GM12878 (cell line): Measurements from ENCODE around the gene SORBS1. TPM values are rescaled to one million over a fixed set of nuclear protein-coding genes. Genes with fewer than 3 reads are reported as not detected.

Source experiments
- ATAC-seq: fragments of 200-7000 bp; cut with Tn5 transposase; 3 replicates; pipeline ENCODE4 v1.9.1; 2020; ENCODE audit warnings: mild to moderate bottlenecking, moderate library complexity
- BruUV-seq: library from RNA; stranded (reverse); fragments of 400-500 nt; replicated peaks from 2 replicates; lab custom pipeline; 2021; lab: Mats Ljungman, UMichigan
- CTCF ChIA-PET: fragments of 300-600 bp; sonication (Branson Sonifier 250); formaldehyde crosslinking; extraction: SDS; loops from one replicate; lab custom pipeline; 2021; ENCODE audit warnings: inconsistent platforms; lab: Yijun Ruan, JAX
- POLR2A ChIA-PET: fragments of 350-600 bp; formaldehyde crosslinking; extraction: SDS; loops from one replicate; lab custom pipeline; 2021; ENCODE audit warnings: inconsistent platforms; lab: Charles Lee
- RAD21 ChIA-PET: fragments of 300-600 bp; sonication (Branson Sonifier 250); formaldehyde crosslinking; loops from one replicate; lab custom pipeline; 2023; ENCODE audit warnings: antibody characterized with exemption; ENCODE audit not compliant: unreplicated experiment; lab: Charles Lee
- SMC1A ChIA-PET: fragments of 300-600 bp; sonication (Branson Sonifier 250); formaldehyde crosslinking; loops from one replicate; lab custom pipeline; 2023; ENCODE audit not compliant: unreplicated experiment, uncharacterized antibody; lab: Charles Lee
- DNase-seq: peaks from one replicate; pipeline ENCODE4 v3.0.0-alpha.2; 2011; ENCODE audit warnings: low read depth, low spot score
- FAIRE-seq: peaks from 3 replicates; lab custom pipeline; 2011; peaks lifted over from hg19 to GRCh38; lab: Jason Lieb, UNC
- H2AFZ ChIP-seq: 2 replicates; pipeline ENCODE4 v1.6.0; 2011; ENCODE audit warnings: low read depth, low read length, control low read depth; ENCODE audit not compliant: control insufficient read depth
- H3K27ac ChIP-seq: 2 replicates; pipeline ENCODE4 v1.5.1; 2011; ENCODE audit warnings: control low read depth; ENCODE audit not compliant: control insufficient read depth, insufficient read depth
- H3K27me3 ChIP-seq, 2 experiments: replicated peaks in 1 of 2; 2 replicates each; pipeline versions ENCODE4 v1.6.0 to v1.6.1; 2011; ENCODE audit warnings: low read length in 1 of 2; ENCODE audit not compliant: control insufficient read depth in 2 of 2, insufficient read depth in 2 of 2
- H3K36me3 ChIP-seq, 2 experiments: 2 replicates each; pipeline ENCODE4 v1.5.1; 2011; ENCODE audit warnings: low read length in 1 of 2; ENCODE audit not compliant: control insufficient read depth in 2 of 2, insufficient read depth in 2 of 2
- H3K4me1 ChIP-seq: 2 replicates; pipeline ENCODE4 v1.6.1; 2011; ENCODE audit warnings: mild to moderate bottlenecking, low read length, moderate library complexity, mixed read lengths; ENCODE audit not compliant: control insufficient read depth, insufficient read depth
- H3K4me2 ChIP-seq: 2 replicates; pipeline ENCODE4 v1.6.0; 2011; ENCODE audit warnings: control low read depth; ENCODE audit not compliant: control insufficient read depth, insufficient read depth
- H3K4me3 ChIP-seq: fragments of 200-600 bp; sonication (generic); 2 replicates; pipeline ENCODE4 v1.5.1; 2016
- H3K79me2 ChIP-seq: 2 replicates; pipeline ENCODE4 v1.6.0; 2011; ENCODE audit warnings: low read length; ENCODE audit not compliant: control insufficient read depth, insufficient read depth
- H3K9ac ChIP-seq: 2 replicates; pipeline ENCODE4 v1.8.0; 2011; ENCODE audit warnings: low read length, control low read depth, mixed read lengths; ENCODE audit not compliant: control insufficient read depth, insufficient read depth
- H3K9me3 ChIP-seq: replicated peaks from 3 replicates; pipeline ENCODE4 v1.5.1; 2011; ENCODE audit warnings: mild to moderate bottlenecking, low read length; ENCODE audit not compliant: control insufficient read depth, insufficient read depth
- H4K20me1 ChIP-seq: 2 replicates; pipeline ENCODE4 v1.6.0; 2011; ENCODE audit not compliant: control insufficient read depth, insufficient read depth
- CREM ChIP-seq: IDR thresholded peaks from 2 replicates; pipeline ENCODE4 v1.6.1; 2014; ENCODE audit warnings: antibody characterized with exemption, low read depth
- EED ChIP-seq: sonication (generic); IDR thresholded peaks from 2 replicates; pipeline ENCODE4 v1.6.1; 2016; ENCODE audit warnings: antibody characterized with exemption, low read depth
- IRF4 ChIP-seq: IDR thresholded peaks from 2 replicates; pipeline ENCODE4 v1.6.1; 2011; ENCODE audit warnings: low read depth, low read length
- MTA2 ChIP-seq: fragments of 450-650 bp; IDR thresholded peaks from 2 replicates; pipeline ENCODE4 v1.6.1; 2016; ENCODE audit warnings: low read depth, mild to moderate bottlenecking, moderate library complexity
- NFYA ChIP-seq: IDR thresholded peaks from 2 replicates; pipeline ENCODE4 v1.6.1; 2011; ENCODE audit warnings: low read depth, mild to moderate bottlenecking, low read length, improper control_type of control experiment, borderline replicate concordance
- PBX3 ChIP-seq: IDR thresholded peaks from 2 replicates; pipeline ENCODE4 v1.6.1; 2011; ENCODE audit warnings: mild to moderate bottlenecking, low read depth, low read length, moderate library complexity; ENCODE audit not compliant: insufficient replicate concordance
- SIN3A ChIP-seq: IDR thresholded peaks from 2 replicates; pipeline ENCODE4 v1.6.1; 2012; ENCODE audit warnings: low read depth, low read length, improper control_type of control experiment
- TAF1 ChIP-seq: IDR thresholded peaks from 2 replicates; pipeline ENCODE4 v1.6.1; 2011; ENCODE audit warnings: mild to moderate bottlenecking, low read depth, low read length, borderline replicate concordance
- ZBTB40 ChIP-seq: fragments of 450-650 bp; IDR thresholded peaks from 2 replicates; pipeline ENCODE4 v1.6.1; 2016; ENCODE audit warnings: mild to moderate bottlenecking, moderate library complexity, borderline replicate concordance
- WGBS: methylation state at CpG from one replicate; pipeline ENCODE4 v1.1.6; 2016; ENCODE audit warnings: low lambda C conversion rate; ENCODE audit not compliant: insufficient replicate concordance, insufficient coverage; ENCODE audit errors: missing lambda C conversion rate; 5-methylcytosine and 5-hydroxymethylcytosine counted together
- in situ Hi-C: fragments of 300-500 bp; cut with MboI; formaldehyde crosslinking; loops from 9 replicates; pipeline ENCODE4 v1.14.3; 2018; ENCODE audit warnings: mixed read lengths
- intact Hi-C: fragments of 100-400 bp; cut with micrococcal nuclease; formaldehyde crosslinking; loops from one replicate; pipeline ENCODE4 v1.14.2; 2022; ENCODE audit not compliant: unreplicated experiment
- polyA plus RNA-seq, 11 experiments: library from polyadenylated mRNA; depleted of rRNA in 4 of 11; unstranded in 6 of 11; stranded (reverse) in 5 of 11; fragments of >200 nt; fragmentation: Nextera tagmentation in 4 of 11; fragmentation: Illumina TruSeq in 1 of 11; extraction: Ambion mirVana in 4 of 11; extraction: Trizol in 1 of 11; gene quantifications; 1 replicate in 1 of 11; 2 replicates in 10 of 11; pipeline versions ENCODE4 v1.2.1 to v1.2.3, GENCODE V29; 2011 to 2016; ENCODE audit warnings: inconsistent platforms in 2 of 11, missing spikeins in 2 of 11, low read depth in 1 of 11
- total RNA-seq, 4 experiments: library from RNA; depleted of rRNA in 3 of 4; stranded (reverse); fragments of >200 nt in 3 of 4; fragmentation: Illumina TruSeq in 1 of 4; extraction: Trizol in 1 of 4; gene quantifications; 2 replicates each; pipeline versions ENCODE4 v1.2.1 to v1.2.3, GENCODE V29; 2013 to 2021
- TF ChIP-seq, protein P1 (sequence below): fragments of 450-650 bp; conservative IDR thresholded peaks from 2 replicates; pipeline ENCODE4 v1.6.1; 2017; ENCODE audit warnings: mild to moderate bottlenecking, moderate library complexity
- TF ChIP-seq, protein P2 (sequence below), 3 experiments: IDR thresholded peaks in 2 of 3; conservative IDR thresholded peaks in 1 of 3; 2 replicates each; pipeline ENCODE4 v1.5.1; 2011; ENCODE audit warnings: low read depth in 3 of 3, low read length in 3 of 3, mild to moderate bottlenecking in 3 of 3, control low read depth in 2 of 3, moderate library complexity in 2 of 3, inconsistent platforms in 1 of 3, mixed read lengths in 1 of 3; ENCODE audit not compliant: control insufficient read depth in 2 of 3, insufficient read depth in 1 of 3; ENCODE audit errors: extremely low read depth in 1 of 3
- TF ChIP-seq, protein P3 (sequence below): fragments of 450-650 bp; IDR thresholded peaks from 2 replicates; pipeline ENCODE4 v1.6.1; 2017; ENCODE audit warnings: mild to moderate bottlenecking

Gene SORBS1
- total and polyA plus RNA-seq, 10 of the 15 experiments (the other 5 are each of a cell fraction or from before 2014, with no cell fraction given), result 0.13 to 0.75 (median 0.39) TPM

- no peaks in the 10 kb centered on the region for H3K9me3 ChIP-seq
- ATAC-seq (no peak), DNase-seq (no peak), FAIRE-seq (no peak)
- H3K79me2 ChIP-seq, result no peaks in the 10 kb centered on the region
- 64% methylated on average over 8 of the region's 8 CpGs for WGBS
- ChIA-PET CTCF (interaction anchor here (1.2 kb wide), 1 partner anchor 106 kb away, joined by 3 read pairs; no protein-coding TSS in a partner anchor), POLR2A (no interaction called here), SMC1A (no interaction called here), RAD21 (no interaction called here)
- in situ Hi-C loops, result no loop called here
- no peaks in the 10 kb centered on the region for H4K20me1 ChIP-seq
- H3K27ac ChIP-seq, result no peak overlapping the region
- intact Hi-C loops, result no loop called here
- H3K27me3 ChIP-seq, result peaks cover 0 to 2% of the 10 kb centered on the region in 2 experiments; a peak in 1 of 4 replicates
- no peaks in the 10 kb centered on the region for H3K4me1 ChIP-seq
- H3K4me3 ChIP-seq, result no peak overlapping the region
- no peaks in the 10 kb centered on the region for H3K36me3 ChIP-seq
- H3K9ac ChIP-seq, result no peak overlapping the region
- no TSS peak for BruUV-seq
- H2AFZ ChIP-seq, result no peak overlapping the region
- no peak overlapping the region for H3K4me2 ChIP-seq
- TF ChIP-seq, protein P1, sequence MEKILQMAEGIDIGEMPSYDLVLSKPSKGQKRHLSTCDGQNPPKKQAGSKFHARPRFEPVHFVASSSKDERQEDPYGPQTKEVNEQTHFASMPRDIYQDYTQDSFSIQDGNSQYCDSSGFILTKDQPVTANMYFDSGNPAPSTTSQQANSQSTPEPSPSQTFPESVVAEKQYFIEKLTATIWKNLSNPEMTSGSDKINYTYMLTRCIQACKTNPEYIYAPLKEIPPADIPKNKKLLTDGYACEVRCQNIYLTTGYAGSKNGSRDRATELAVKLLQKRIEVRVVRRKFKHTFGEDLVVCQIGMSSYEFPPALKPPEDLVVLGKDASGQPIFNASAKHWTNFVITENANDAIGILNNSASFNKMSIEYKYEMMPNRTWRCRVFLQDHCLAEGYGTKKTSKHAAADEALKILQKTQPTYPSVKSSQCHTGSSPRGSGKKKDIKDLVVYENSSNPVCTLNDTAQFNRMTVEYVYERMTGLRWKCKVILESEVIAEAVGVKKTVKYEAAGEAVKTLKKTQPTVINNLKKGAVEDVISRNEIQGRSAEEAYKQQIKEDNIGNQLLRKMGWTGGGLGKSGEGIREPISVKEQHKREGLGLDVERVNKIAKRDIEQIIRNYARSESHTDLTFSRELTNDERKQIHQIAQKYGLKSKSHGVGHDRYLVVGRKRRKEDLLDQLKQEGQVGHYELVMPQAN, result no peak
- TF ChIP-seq NFYA, result no peak
- TF ChIP-seq ZBTB40, result no peak
- no peak for TF ChIP-seq PBX3
- TF ChIP-seq SIN3A, result no peak
- TF ChIP-seq MTA2, result no peak
- no peak for TF ChIP-seq EED
- TF ChIP-seq, protein P2, sequence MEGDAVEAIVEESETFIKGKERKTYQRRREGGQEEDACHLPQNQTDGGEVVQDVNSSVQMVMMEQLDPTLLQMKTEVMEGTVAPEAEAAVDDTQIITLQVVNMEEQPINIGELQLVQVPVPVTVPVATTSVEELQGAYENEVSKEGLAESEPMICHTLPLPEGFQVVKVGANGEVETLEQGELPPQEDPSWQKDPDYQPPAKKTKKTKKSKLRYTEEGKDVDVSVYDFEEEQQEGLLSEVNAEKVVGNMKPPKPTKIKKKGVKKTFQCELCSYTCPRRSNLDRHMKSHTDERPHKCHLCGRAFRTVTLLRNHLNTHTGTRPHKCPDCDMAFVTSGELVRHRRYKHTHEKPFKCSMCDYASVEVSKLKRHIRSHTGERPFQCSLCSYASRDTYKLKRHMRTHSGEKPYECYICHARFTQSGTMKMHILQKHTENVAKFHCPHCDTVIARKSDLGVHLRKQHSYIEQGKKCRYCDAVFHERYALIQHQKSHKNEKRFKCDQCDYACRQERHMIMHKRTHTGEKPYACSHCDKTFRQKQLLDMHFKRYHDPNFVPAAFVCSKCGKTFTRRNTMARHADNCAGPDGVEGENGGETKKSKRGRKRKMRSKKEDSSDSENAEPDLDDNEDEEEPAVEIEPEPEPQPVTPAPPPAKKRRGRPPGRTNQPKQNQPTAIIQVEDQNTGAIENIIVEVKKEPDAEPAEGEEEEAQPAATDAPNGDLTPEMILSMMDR (IDR thresholded peaks at IDR 0.05 in 2 of 3, conservative IDR thresholded peaks at IDR 0.05 in 1 of 3; ENCODE audit: control insufficient read depth in 2 of 3, extremely low read depth in 1 of 3, insufficient read depth in 1 of 3, low read depth in 3 of 3, low read length in 3 of 3), result no peak
- TF ChIP-seq, protein P3, sequence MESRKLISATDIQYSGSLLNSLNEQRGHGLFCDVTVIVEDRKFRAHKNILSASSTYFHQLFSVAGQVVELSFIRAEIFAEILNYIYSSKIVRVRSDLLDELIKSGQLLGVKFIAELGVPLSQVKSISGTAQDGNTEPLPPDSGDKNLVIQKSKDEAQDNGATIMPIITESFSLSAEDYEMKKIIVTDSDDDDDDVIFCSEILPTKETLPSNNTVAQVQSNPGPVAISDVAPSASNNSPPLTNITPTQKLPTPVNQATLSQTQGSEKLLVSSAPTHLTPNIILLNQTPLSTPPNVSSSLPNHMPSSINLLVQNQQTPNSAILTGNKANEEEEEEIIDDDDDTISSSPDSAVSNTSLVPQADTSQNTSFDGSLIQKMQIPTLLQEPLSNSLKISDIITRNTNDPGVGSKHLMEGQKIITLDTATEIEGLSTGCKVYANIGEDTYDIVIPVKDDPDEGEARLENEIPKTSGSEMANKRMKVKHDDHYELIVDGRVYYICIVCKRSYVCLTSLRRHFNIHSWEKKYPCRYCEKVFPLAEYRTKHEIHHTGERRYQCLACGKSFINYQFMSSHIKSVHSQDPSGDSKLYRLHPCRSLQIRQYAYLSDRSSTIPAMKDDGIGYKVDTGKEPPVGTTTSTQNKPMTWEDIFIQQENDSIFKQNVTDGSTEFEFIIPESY, result no peak
- TF ChIP-seq TAF1, result no peak
- no peak for TF ChIP-seq CREM
- TF ChIP-seq IRF4, result no peak
Observed at GRCh38 chr10:95536017-95536416, 25.2 kb downstream of the SORBS1 start.
